ENCODE results near the gene PDCD2L. TPM values are rescaled to one million over a fixed set of nuclear protein-coding genes. Genes with fewer than 3 reads are reported as not detected.
"Not testable (repeated sequence)": the region's sequence is repeated elsewhere in the genome, so short reads cannot be mapped to it uniquely, and the experiment has no call there.

PDCD2L gene
- polyA plus RNA-seq, 1 donor: 9.2 TPM

GRCh38 chr19:34393031-34393430 is 11.2 kb upstream of the PDCD2L start:
- Histone ChIP-seq H3K27me3 (ENCODE audit: control insufficient read depth, insufficient read depth, low read length) (no peaks in the 10 kb centered on the region), H3K4me1 (ENCODE audit: control insufficient read depth, insufficient read depth, low read length) (no peaks in the 10 kb centered on the region), H3K4me3 (ENCODE audit: low read length) (no peak overlapping the region), H3K27ac (ENCODE audit: low read length) (no peak overlapping the region), H3K9me3 (ENCODE audit: control insufficient read depth, low read depth, low read length) (peaks cover 4% of the 10 kb centered on the region), H3K36me3 (ENCODE audit: control insufficient read depth, insufficient read depth, low read length) (peaks cover 86% of the 10 kb centered on the region)
- no peak for DNase-seq
- WGBS (ENCODE audit: insufficient coverage, low lambda C conversion rate): no CpG with 5 or more reads among the region's 11 CpGs

GRCh38 chr19:34393629-34394028 is 10.6 kb upstream of the PDCD2L start:
- Histone ChIP-seq H3K27ac (ENCODE audit: low read length) (no peak overlapping the region), H3K9me3 (ENCODE audit: control insufficient read depth, low read depth, low read length) (peaks cover 4% of the 10 kb centered on the region), H3K4me1 (ENCODE audit: control insufficient read depth, insufficient read depth, low read length) (no peaks in the 10 kb centered on the region), H3K27me3 (ENCODE audit: control insufficient read depth, insufficient read depth, low read length) (no peaks in the 10 kb centered on the region), H3K4me3 (ENCODE audit: low read length) (no peak overlapping the region), H3K36me3 (ENCODE audit: control insufficient read depth, insufficient read depth, low read length) (peaks cover 86% of the 10 kb centered on the region)
- DNase-seq: no peak
- no CpG with 5 or more reads among the region's 14 CpGs for WGBS (ENCODE audit: insufficient coverage, low lambda C conversion rate)

- Histone ChIP-seq H3K9me3 (ENCODE audit: control insufficient read depth, low read depth, low read length) (no peaks in the 10 kb centered on the region), H3K4me1 (ENCODE audit: control insufficient read depth, insufficient read depth, low read length) (no peaks in the 10 kb centered on the region), H3K27ac (ENCODE audit: low read length) (no peak overlapping the region), H3K27me3 (ENCODE audit: control insufficient read depth, insufficient read depth, low read length) (no peaks in the 10 kb centered on the region), H3K36me3 (ENCODE audit: control insufficient read depth, insufficient read depth, low read length) (peaks cover 65% of the 10 kb centered on the region), H3K4me3 (ENCODE audit: low read length) (no peak overlapping the region)
- DNase-seq: no peak
- no CpG with 5 or more reads among the region's 1 CpG for WGBS (ENCODE audit: insufficient coverage, low lambda C conversion rate)
Observed at GRCh38 chr19:34397853-34398252, 6.3 kb upstream of the PDCD2L start.

GRCh38 chr19:34399886-34400285 is 4.3 kb upstream of the PDCD2L start:
- Histone ChIP-seq H3K27me3 (ENCODE audit: control insufficient read depth, insufficient read depth, low read length) (no peaks in the 10 kb centered on the region), H3K4me3 (ENCODE audit: low read length) (no peak overlapping the region), H3K4me1 (ENCODE audit: control insufficient read depth, insufficient read depth, low read length) (peaks cover 3% of the 10 kb centered on the region), H3K36me3 (ENCODE audit: control insufficient read depth, insufficient read depth, low read length) (peaks cover 49% of the 10 kb centered on the region), H3K9me3 (ENCODE audit: control insufficient read depth, low read depth, low read length) (no peaks in the 10 kb centered on the region), H3K27ac (ENCODE audit: low read length) (no peak overlapping the region)
- WGBS (ENCODE audit: insufficient coverage, low lambda C conversion rate): no CpG with 5 or more reads among the region's 9 CpGs
- no peak for DNase-seq

- H3K9me3 ChIP-seq (ENCODE audit: control insufficient read depth, low read depth, low read length); H3K27ac ChIP-seq (ENCODE audit: low read length); H3K4me3 ChIP-seq (ENCODE audit: low read length); H3K27me3 ChIP-seq (ENCODE audit: control insufficient read depth, insufficient read depth, low read length); DNase-seq; H3K4me1 ChIP-seq (ENCODE audit: control insufficient read depth, insufficient read depth, low read length): not testable (repeated sequence)
- WGBS (ENCODE audit: insufficient coverage, low lambda C conversion rate): no CpG with 5 or more reads among the region's 8 CpGs
- peaks cover 42% of the 10 kb centered on the region for H3K36me3 ChIP-seq (ENCODE audit: control insufficient read depth, insufficient read depth, low read length)
Observed at GRCh38 chr19:34400844-34401243, 3.4 kb upstream of the PDCD2L start.

- H3K36me3 ChIP-seq (ENCODE audit: control insufficient read depth, insufficient read depth, low read length): peaks cover 30% of the 10 kb centered on the region
- peaks cover 3% of the 10 kb centered on the region for H3K4me1 ChIP-seq (ENCODE audit: control insufficient read depth, insufficient read depth, low read length)
- H3K27ac ChIP-seq (ENCODE audit: low read length): no peak overlapping the region
- no peaks in the 10 kb centered on the region for H3K9me3 ChIP-seq (ENCODE audit: control insufficient read depth, low read depth, low read length)
- DNase-seq: no peak
- WGBS (ENCODE audit: insufficient coverage, low lambda C conversion rate): 100% methylated on average over 1 of the region's 8 CpGs
- no peaks in the 10 kb centered on the region for H3K27me3 ChIP-seq (ENCODE audit: control insufficient read depth, insufficient read depth, low read length)
- no peak overlapping the region for H3K4me3 ChIP-seq (ENCODE audit: low read length)
Observed at GRCh38 chr19:34402074-34402600, 2.1 kb upstream of the PDCD2L start.

- peaks cover 18% of the 10 kb centered on the region for H3K36me3 ChIP-seq (ENCODE audit: control insufficient read depth, insufficient read depth, low read length)
- peaks cover 3% of the 10 kb centered on the region for H3K4me1 ChIP-seq (ENCODE audit: control insufficient read depth, insufficient read depth, low read length)
- H3K27ac ChIP-seq (ENCODE audit: low read length): peak overlapping the region; percentile 51
- no CpG with 5 or more reads among the region's 6 CpGs for WGBS (ENCODE audit: insufficient coverage, low lambda C conversion rate)
- no peaks in the 10 kb centered on the region for H3K9me3 ChIP-seq (ENCODE audit: control insufficient read depth, low read depth, low read length)
- DNase-seq: no peak
- no peaks in the 10 kb centered on the region for H3K27me3 ChIP-seq (ENCODE audit: control insufficient read depth, insufficient read depth, low read length)
- peak overlapping the region; percentile 86 for H3K4me3 ChIP-seq (ENCODE audit: low read length)
Observed at GRCh38 chr19:34403784-34404108, 453 bp upstream of the PDCD2L start.

- 93% methylated on average over 3 of the region's 13 CpGs for WGBS (ENCODE audit: insufficient coverage, low lambda C conversion rate)
- Histone ChIP-seq H3K27ac (ENCODE audit: low read length) (no peak overlapping the region), H3K4me3 (ENCODE audit: low read length) (no peak overlapping the region), H3K36me3 (ENCODE audit: control insufficient read depth, insufficient read depth, low read length) (peaks cover 11% of the 10 kb centered on the region), H3K27me3 (ENCODE audit: control insufficient read depth, insufficient read depth, low read length) (no peaks in the 10 kb centered on the region), H3K4me1 (ENCODE audit: control insufficient read depth, insufficient read depth, low read length) (peaks cover 3% of the 10 kb centered on the region), H3K9me3 (ENCODE audit: control insufficient read depth, low read depth, low read length) (no peaks in the 10 kb centered on the region)
- DNase-seq: no peak
Observed at GRCh38 chr19:34405892-34406660, 1.9 kb downstream of the PDCD2L start.

- Histone ChIP-seq H3K4me1 (ENCODE audit: control insufficient read depth, insufficient read depth, low read length) (peaks cover 3% of the 10 kb centered on the region), H3K36me3 (ENCODE audit: control insufficient read depth, insufficient read depth, low read length) (peaks cover 14% of the 10 kb centered on the region), H3K27ac (ENCODE audit: low read length) (no peak overlapping the region), H3K9me3 (ENCODE audit: control insufficient read depth, low read depth, low read length) (no peaks in the 10 kb centered on the region), H3K27me3 (ENCODE audit: control insufficient read depth, insufficient read depth, low read length) (no peaks in the 10 kb centered on the region), H3K4me3 (ENCODE audit: low read length) (no peak overlapping the region)
- WGBS (ENCODE audit: insufficient coverage, low lambda C conversion rate): no CpG with 5 or more reads among the region's 8 CpGs
- DNase-seq: no peak
Observed at GRCh38 chr19:34408411-34408810, 4.2 kb downstream of the PDCD2L start.

- 87% methylated on average over 3 of the region's 10 CpGs for WGBS (ENCODE audit: insufficient coverage, low lambda C conversion rate)
- H3K9me3 ChIP-seq (ENCODE audit: control insufficient read depth, low read depth, low read length): no peaks in the 10 kb centered on the region
- H3K27ac ChIP-seq (ENCODE audit: low read length): no peak overlapping the region
- H3K36me3 ChIP-seq (ENCODE audit: control insufficient read depth, insufficient read depth, low read length): peaks cover 19% of the 10 kb centered on the region
- no peaks in the 10 kb centered on the region for H3K4me1 ChIP-seq (ENCODE audit: control insufficient read depth, insufficient read depth, low read length)
- no peaks in the 10 kb centered on the region for H3K27me3 ChIP-seq (ENCODE audit: control insufficient read depth, insufficient read depth, low read length)
- DNase-seq: no peak
- H3K4me3 ChIP-seq (ENCODE audit: low read length): no peak overlapping the region
Observed at GRCh38 chr19:34409189-34410164, 5.3 kb downstream of the PDCD2L start.
